K562 (cell line): Measurements from ENCODE around the gene CCNC. TPM values are rescaled to one million over a fixed set of nuclear protein-coding genes. Genes with fewer than 3 reads are reported as not detected.

Source experiments
- ATAC-seq: fragments of 200-7000 bp; cut with Tn5 transposase; 3 replicates; pipeline ENCODE4 v1.9.1; 2020; ENCODE audit warnings: moderate library complexity
- BruUV-seq: library from RNA; stranded (reverse); fragments of 400-500 nt; replicated peaks from 2 replicates; lab custom pipeline; 2021; lab: Mats Ljungman, UMichigan
- CTCF ChIA-PET: fragments of 300-600 bp; formaldehyde crosslinking; extraction: SDS; loops from one replicate; lab custom pipeline; 2021; ENCODE audit warnings: low intra/inter-chr PET ratio; lab: Yijun Ruan, JAX
- POLR2A ChIA-PET: fragments of 300-600, 350-650 bp; sonication (Branson Sonifier 250); formaldehyde crosslinking; extraction: SDS; loops from one replicate; lab custom pipeline; 2021; ENCODE audit warnings: antibody characterized with exemption, inconsistent platforms; lab: Yijun Ruan, JAX
- DNase-seq, 4 experiments: peaks; one replicate each; pipeline versions ENCODE4 v3.0.0 to v3.0.0-alpha.2; 2011 to 2018; ENCODE audit warnings: low spot score in 3 of 4, mixed read lengths in 3 of 4; ENCODE audit errors: extremely low read depth in 1 of 4
- FAIRE-seq: peaks from 2 replicates; lab custom pipeline; 2011; peaks lifted over from hg19 to GRCh38; lab: Jason Lieb, UNC
- H2AFZ ChIP-seq: 2 replicates; pipeline ENCODE4 v1.6.0; 2011; ENCODE audit warnings: low read depth, low read length, control low read depth, inconsistent platforms
- H3K27ac ChIP-seq: fragments of 200-600 bp; 3 replicates; pipeline ENCODE4 v1.8.0; 2011; ENCODE audit warnings: low read depth, mild to moderate bottlenecking, control low read depth, inconsistent platforms, low read length, moderate library complexity, mixed read lengths; ENCODE audit errors: extremely low read depth
- H3K27me3 ChIP-seq, 2 experiments: fragments of 300-600 bp in 1 of 2; 2 replicates in 1 of 2; 3 replicates in 1 of 2; pipeline versions ENCODE4 v1.6.0 to v1.8.0; 2011; ENCODE audit warnings: inconsistent platforms in 2 of 2, low read length in 2 of 2, mild to moderate bottlenecking in 1 of 2, mixed read lengths in 1 of 2, moderate library complexity in 1 of 2; ENCODE audit not compliant: control insufficient read depth in 2 of 2, insufficient read depth in 2 of 2
- H3K36me3 ChIP-seq: fragments of 300-600 bp; 3 replicates; pipeline ENCODE4 v1.8.0; 2011; ENCODE audit warnings: mild to moderate bottlenecking, low read length, inconsistent platforms; ENCODE audit not compliant: control insufficient read depth, insufficient read depth
- H3K4me1 ChIP-seq, 2 experiments: fragments of 200-600 bp in 1 of 2; replicated peaks in 1 of 2; 2 replicates in 1 of 2; 3 replicates in 1 of 2; pipeline versions ENCODE4 v1.5.1 to v1.8.0; 2011; ENCODE audit warnings: inconsistent platforms in 2 of 2, low read length in 2 of 2, mild to moderate bottlenecking in 1 of 2, mixed read lengths in 1 of 2, moderate library complexity in 1 of 2; ENCODE audit not compliant: control insufficient read depth in 2 of 2, insufficient read depth in 2 of 2
- H3K4me2 ChIP-seq: 2 replicates; pipeline ENCODE4 v1.6.1; 2011; ENCODE audit warnings: low read length, control low read depth, inconsistent platforms, mixed read lengths; ENCODE audit not compliant: insufficient read depth
- H3K4me3 ChIP-seq: fragments of 200-600 bp; sonication (generic), shearing (Covaris generic); 2 replicates; pipeline ENCODE4 v1.5.1; 2016; ENCODE audit warnings: control low read depth, inconsistent platforms
- H3K79me2 ChIP-seq: fragments of 200-600 bp; 3 replicates; pipeline ENCODE4 v1.8.0; 2011; ENCODE audit warnings: low read length, inconsistent platforms; ENCODE audit not compliant: control insufficient read depth, insufficient read depth
- H3K9ac ChIP-seq, 2 experiments: 2 replicates each; pipeline versions ENCODE4 v1.6.0 to v1.6.1; 2011; ENCODE audit warnings: low read depth in 2 of 2, low read length in 2 of 2, control low read depth in 1 of 2, inconsistent platforms in 1 of 2, mild to moderate bottlenecking in 1 of 2, mixed read lengths in 1 of 2; ENCODE audit not compliant: insufficient read depth in 1 of 2
- H3K9me1 ChIP-seq: one replicate; pipeline ENCODE4 v1.6.0; 2011; ENCODE audit warnings: inconsistent platforms, mild to moderate bottlenecking, low read length, moderate library complexity; ENCODE audit not compliant: control insufficient read depth, insufficient read depth
- H3K9me3 ChIP-seq: replicated peaks from 2 replicates; pipeline ENCODE4 v1.5.1; 2011; ENCODE audit warnings: low read depth, low read length, inconsistent platforms; ENCODE audit not compliant: control insufficient read depth, insufficient read depth
- H4K20me1 ChIP-seq: replicated peaks from 2 replicates; pipeline ENCODE4 v1.6.1; 2011; ENCODE audit warnings: low read length, inconsistent platforms, mixed read lengths; ENCODE audit not compliant: control insufficient read depth, insufficient read depth
- BCOR ChIP-seq: fragments of 450-650 bp; IDR thresholded peaks from 2 replicates; pipeline ENCODE4 v1.6.1; 2016
- CREB1 ChIP-seq, 2 experiments: sonication (generic) in 1 of 2; formaldehyde crosslinking in 1 of 2; IDR thresholded peaks; 2 replicates each; pipeline versions ENCODE4 v1.6.1 to v1.8.0; 2012 to 2022; ENCODE audit warnings: inconsistent platforms in 1 of 2, mild to moderate bottlenecking in 1 of 2, missing genetic modification reagents in 1 of 2, moderate library complexity in 1 of 2
- KDM1A ChIP-seq, 2 experiments: fragments of 450-650 bp; IDR thresholded peaks; 2 replicates each; pipeline ENCODE4 v1.6.1; 2016; ENCODE audit warnings: mild to moderate bottlenecking in 2 of 2
- MED1 ChIP-seq: sonication (generic); formaldehyde crosslinking; IDR thresholded peaks from 2 replicates; pipeline ENCODE4 v1.8.1; 2023; ENCODE audit warnings: missing genetic modification reagents, borderline replicate concordance
- NR1H2 ChIP-seq: sonication (generic); formaldehyde crosslinking; IDR thresholded peaks from 2 replicates; pipeline ENCODE4 v1.4.0; 2020; ENCODE audit warnings: mild to moderate bottlenecking, missing genetic modification reagents
- SMARCA4 ChIP-seq: fragments of 450-650 bp; IDR thresholded peaks from 2 replicates; pipeline ENCODE4 v1.6.1; 2016
- WGBS: fragments of 100-300 bp; shearing (Covaris generic); methylation state at CpG from one replicate; pipeline ENCODE4 v1.1.6; 2016; ENCODE audit warnings: low coverage, mixed read lengths; ENCODE audit not compliant: insufficient coverage; ENCODE audit errors: missing lambda C conversion rate; 5-methylcytosine and 5-hydroxymethylcytosine counted together
- in situ Hi-C: fragments of 300-500 bp; cut with MboI; formaldehyde crosslinking; loops from 4 replicates; pipeline ENCODE4 v1.15.0; 2018; ENCODE audit warnings: inconsistent platforms, mixed read lengths
- intact Hi-C: fragments of 100-400 bp; cut with micrococcal nuclease; formaldehyde crosslinking; loops from 2 replicates; pipeline ENCODE4 v1.14.2; 2022
- polyA plus RNA-seq, 8 experiments: library from polyadenylated mRNA; depleted of rRNA in 4 of 8; stranded (reverse) in 5 of 8; unstranded in 3 of 8; fragments of >200 nt; fragmentation: Nextera tagmentation in 2 of 8; fragmentation: Illumina TruSeq in 1 of 8; extraction: Ambion mirVana in 2 of 8; extraction: Trizol in 1 of 8; gene quantifications; 2 replicates each; pipeline versions ENCODE4 v1.2.1 to v1.2.3, GENCODE V29; 2011 to 2014; ENCODE audit warnings: inconsistent platforms in 1 of 8, missing spikeins in 1 of 8
- total RNA-seq, 7 experiments: library from RNA; depleted of rRNA in 6 of 7; stranded (reverse); fragments of >200 nt in 6 of 7; fragmentation: Illumina TruSeq in 2 of 7; extraction: Trizol in 2 of 7; gene quantifications; 2 replicates each; pipeline versions ENCODE4 v1.2.1 to v1.2.3, GENCODE V29; 2011 to 2021; ENCODE audit warnings: low replicate concordance in 1 of 7
- TF ChIP-seq, protein P1 (sequence below): conservative IDR thresholded peaks from 2 replicates; pipeline ENCODE4 v1.6.1; 2011; ENCODE audit warnings: low read depth, mild to moderate bottlenecking, low read length; ENCODE audit not compliant: control insufficient read depth
- TF ChIP-seq, protein P2 (sequence below): fragments of 450-650 bp; IDR thresholded peaks from 2 replicates; pipeline ENCODE4 v1.6.1; 2016; ENCODE audit warnings: low read depth, mild to moderate bottlenecking, moderate library complexity
- TF ChIP-seq, protein P3 (sequence below), 2 experiments: fragments of 150-350 bp in 1 of 2; IDR thresholded peaks; 2 replicates each; pipeline ENCODE4 v1.6.1; 2012 to 2016; ENCODE audit warnings: low read depth in 2 of 2, low read length in 2 of 2, mild to moderate bottlenecking in 1 of 2, moderate library complexity in 1 of 2
- TF ChIP-seq, protein P4 (sequence below): sonication (generic); formaldehyde crosslinking; IDR thresholded peaks from 2 replicates; pipeline ENCODE4 v1.8.0; 2022; ENCODE audit warnings: missing genetic modification reagents, mild to moderate bottlenecking, moderate library complexity, borderline replicate concordance

CCNC gene
- total and polyA plus RNA-seq, 9 of the 15 experiments (the other 6 are each of a cell fraction or from before 2014, with no cell fraction given): 68.7 to 177 (median 99.6) TPM

DNA sequence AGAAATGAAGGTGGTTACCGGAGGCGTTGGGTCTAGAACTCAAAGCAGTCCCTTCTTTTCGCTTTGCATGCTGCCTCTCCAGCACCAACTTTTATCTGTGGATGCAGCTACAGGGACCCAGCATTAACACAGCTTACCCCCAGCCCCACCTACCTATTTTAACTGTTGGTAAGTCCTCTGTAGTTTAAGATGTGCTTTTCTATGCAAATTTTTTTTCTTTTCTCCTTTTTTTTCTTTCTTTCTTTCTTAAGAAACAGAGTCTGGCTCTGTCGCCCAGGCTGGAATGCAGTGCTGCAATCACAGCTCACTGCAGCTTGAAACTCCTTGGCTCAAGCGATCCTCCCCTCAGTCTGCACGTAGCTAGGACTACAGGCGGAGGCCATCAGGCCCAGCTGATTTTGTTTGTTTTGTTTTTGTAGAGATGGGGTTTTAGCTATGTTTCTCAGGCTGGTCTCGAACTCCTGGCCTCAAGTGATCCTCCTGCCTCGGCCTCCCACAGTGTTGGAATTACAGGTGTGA lies 46.8 kb downstream of the CCNC start:
- H3K4me1 ChIP-seq: peaks cover 2 to 12% of the 10 kb centered on the region in 2 experiments; a peak in 3 of 5 replicates
- peak overlapping the region; percentile 99 for H2AFZ ChIP-seq
- H3K27ac ChIP-seq: peak overlapping the region; percentile 88
- H3K27me3 ChIP-seq: no peaks in the 10 kb centered on the region
- TF ChIP-seq KDM1A (IDR thresholded peaks at IDR 0.05) (peak in 1 of 2 experiments; percentile 49; a peak in 3 of 4 replicates), BCOR (0 out of 2 replicates have a peak, but pooled peaks have one; percentile 13), SMARCA4 (0 out of 2 replicates have a peak, but pooled peaks have one; percentile 11), CREB1 (IDR thresholded peaks at IDR 0.05) (no peak), CREB1 (CRISPR knock-in tag; IDR thresholded peaks at IDR 0.05) (no peak), MED1 (CRISPR knock-in tag) (no peak), NR1H2 (CRISPR knock-in tag) (no peak)
- TF ChIP-seq, protein P1, sequence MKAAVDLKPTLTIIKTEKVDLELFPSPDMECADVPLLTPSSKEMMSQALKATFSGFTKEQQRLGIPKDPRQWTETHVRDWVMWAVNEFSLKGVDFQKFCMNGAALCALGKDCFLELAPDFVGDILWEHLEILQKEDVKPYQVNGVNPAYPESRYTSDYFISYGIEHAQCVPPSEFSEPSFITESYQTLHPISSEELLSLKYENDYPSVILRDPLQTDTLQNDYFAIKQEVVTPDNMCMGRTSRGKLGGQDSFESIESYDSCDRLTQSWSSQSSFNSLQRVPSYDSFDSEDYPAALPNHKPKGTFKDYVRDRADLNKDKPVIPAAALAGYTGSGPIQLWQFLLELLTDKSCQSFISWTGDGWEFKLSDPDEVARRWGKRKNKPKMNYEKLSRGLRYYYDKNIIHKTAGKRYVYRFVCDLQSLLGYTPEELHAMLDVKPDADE: 0 out of 2 replicates have a peak, but pooled peaks have one; percentile 18
- TF ChIP-seq, protein P2, sequence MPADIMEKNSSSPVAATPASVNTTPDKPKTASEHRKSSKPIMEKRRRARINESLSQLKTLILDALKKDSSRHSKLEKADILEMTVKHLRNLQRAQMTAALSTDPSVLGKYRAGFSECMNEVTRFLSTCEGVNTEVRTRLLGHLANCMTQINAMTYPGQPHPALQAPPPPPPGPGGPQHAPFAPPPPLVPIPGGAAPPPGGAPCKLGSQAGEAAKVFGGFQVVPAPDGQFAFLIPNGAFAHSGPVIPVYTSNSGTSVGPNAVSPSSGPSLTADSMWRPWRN: no peak
- TF ChIP-seq, protein P3, sequence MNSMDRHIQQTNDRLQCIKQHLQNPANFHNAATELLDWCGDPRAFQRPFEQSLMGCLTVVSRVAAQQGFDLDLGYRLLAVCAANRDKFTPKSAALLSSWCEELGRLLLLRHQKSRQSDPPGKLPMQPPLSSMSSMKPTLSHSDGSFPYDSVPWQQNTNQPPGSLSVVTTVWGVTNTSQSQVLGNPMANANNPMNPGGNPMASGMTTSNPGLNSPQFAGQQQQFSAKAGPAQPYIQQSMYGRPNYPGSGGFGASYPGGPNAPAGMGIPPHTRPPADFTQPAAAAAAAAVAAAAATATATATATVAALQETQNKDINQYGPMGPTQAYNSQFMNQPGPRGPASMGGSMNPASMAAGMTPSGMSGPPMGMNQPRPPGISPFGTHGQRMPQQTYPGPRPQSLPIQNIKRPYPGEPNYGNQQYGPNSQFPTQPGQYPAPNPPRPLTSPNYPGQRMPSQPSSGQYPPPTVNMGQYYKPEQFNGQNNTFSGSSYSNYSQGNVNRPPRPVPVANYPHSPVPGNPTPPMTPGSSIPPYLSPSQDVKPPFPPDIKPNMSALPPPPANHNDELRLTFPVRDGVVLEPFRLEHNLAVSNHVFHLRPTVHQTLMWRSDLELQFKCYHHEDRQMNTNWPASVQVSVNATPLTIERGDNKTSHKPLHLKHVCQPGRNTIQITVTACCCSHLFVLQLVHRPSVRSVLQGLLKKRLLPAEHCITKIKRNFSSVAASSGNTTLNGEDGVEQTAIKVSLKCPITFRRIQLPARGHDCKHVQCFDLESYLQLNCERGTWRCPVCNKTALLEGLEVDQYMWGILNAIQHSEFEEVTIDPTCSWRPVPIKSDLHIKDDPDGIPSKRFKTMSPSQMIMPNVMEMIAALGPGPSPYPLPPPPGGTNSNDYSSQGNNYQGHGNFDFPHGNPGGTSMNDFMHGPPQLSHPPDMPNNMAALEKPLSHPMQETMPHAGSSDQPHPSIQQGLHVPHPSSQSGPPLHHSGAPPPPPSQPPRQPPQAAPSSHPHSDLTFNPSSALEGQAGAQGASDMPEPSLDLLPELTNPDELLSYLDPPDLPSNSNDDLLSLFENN (IDR thresholded peaks at IDR 0.05; ENCODE audit: low read depth in 2 of 2, low read length in 2 of 2): no peak
- TF ChIP-seq, protein P4, sequence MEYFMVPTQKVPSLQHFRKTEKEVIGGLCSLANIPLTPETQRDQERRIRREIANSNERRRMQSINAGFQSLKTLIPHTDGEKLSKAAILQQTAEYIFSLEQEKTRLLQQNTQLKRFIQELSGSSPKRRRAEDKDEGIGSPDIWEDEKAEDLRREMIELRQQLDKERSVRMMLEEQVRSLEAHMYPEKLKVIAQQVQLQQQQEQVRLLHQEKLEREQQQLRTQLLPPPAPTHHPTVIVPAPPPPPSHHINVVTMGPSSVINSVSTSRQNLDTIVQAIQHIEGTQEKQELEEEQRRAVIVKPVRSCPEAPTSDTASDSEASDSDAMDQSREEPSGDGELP (CRISPR knock-in tag): peak; percentile 37; the same call in 1 of the 2 replicates
- H3K9ac ChIP-seq: peak overlapping the region; percentile 84 to 98
- WGBS: 24% methylated on average over 9 of the region's 9 CpGs
- ChIA-PET POLR2A (interaction anchor here (0.5 to 3.0 kb wide), 5 partner anchors 9 to 97 kb away, joined by 3 to 11 read pairs (median 4); no protein-coding TSS in a partner anchor), CTCF (no interaction called here)
- BruUV-seq: no TSS peak
- FAIRE-seq (no peak), ATAC-seq (peak; percentile 57), DNase-seq (peak in 3 of 4 experiments; percentile 14 to 55 (median 33))
- intact Hi-C loops (loop anchor here (2.0 kb wide), 1 partner anchor 45 kb away; no protein-coding TSS in a partner anchor), in situ Hi-C loops (no loop called here)
- peak overlapping the region; percentile 94 for H3K4me2 ChIP-seq
- H3K36me3 ChIP-seq: peaks cover 3% of the 10 kb centered on the region; the same call in 1 of the 3 replicates
- peak overlapping the region; percentile 76 for H3K4me3 ChIP-seq
- H4K20me1 ChIP-seq: no peaks in the 10 kb centered on the region
- H3K9me3 ChIP-seq: no peaks in the 10 kb centered on the region
- peaks cover 20% of the 10 kb centered on the region; the same call in 2 of the 3 replicates for H3K79me2 ChIP-seq
- no peaks in the 10 kb centered on the region for H3K9me1 ChIP-seq
